ENCODE measurements around the gene STARD3. TPM values are rescaled to one million over a fixed set of nuclear protein-coding genes. Genes with fewer than 3 reads are reported as not detected.
A peak's percentile ranks its signal among the peaks of the same experiment; 100 is the strongest.

STARD3 gene
- polyA plus RNA-seq, 1 donor from 2014 or later: 105 TPM

DNA sequence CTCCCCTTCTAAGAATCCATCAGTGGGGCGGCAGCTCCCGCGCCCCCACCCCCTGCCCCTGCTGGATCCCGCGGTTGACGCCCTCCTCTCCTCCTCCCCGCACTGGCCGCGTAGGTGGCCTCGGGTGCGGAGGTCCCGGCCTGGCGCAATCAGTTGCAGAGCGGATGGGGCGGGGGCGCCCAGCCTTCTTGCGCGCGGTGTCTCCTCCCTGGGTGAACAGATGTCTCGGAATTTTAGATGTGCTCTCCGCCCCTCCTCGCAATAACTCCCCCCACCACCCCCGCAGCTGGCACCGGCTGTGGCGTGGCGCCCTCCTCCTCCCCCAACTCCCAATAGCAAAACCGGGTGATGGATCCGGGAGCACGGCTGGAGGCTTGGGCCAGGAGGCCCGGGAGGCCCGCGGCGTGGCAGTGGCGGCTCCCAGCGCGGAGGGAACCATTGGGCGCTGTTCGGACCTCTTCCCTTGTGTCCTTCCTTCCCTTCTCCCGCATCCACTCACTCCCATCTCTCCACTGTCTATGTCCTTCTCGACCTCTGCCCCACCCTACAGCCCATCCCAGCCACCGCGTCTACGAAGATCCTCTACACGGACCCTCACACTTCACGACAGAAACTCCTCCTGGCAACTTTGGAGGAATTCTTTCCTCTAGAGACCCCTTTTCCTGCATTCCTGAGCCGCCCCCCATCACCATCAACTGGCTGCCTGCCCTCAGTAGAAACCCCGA, 40.2 kb upstream of the STARD3 start:
- Histone ChIP-seq H3K4me3 (ENCODE audit: low read length) (no peak overlapping the region), H3K27ac (ENCODE audit: low read length) (no peak overlapping the region), H3K4me2 (ENCODE audit: low read length) (no peak overlapping the region), H3K79me2 (replicated peaks; ENCODE audit: insufficient read depth, low read length) (no peaks in the 10 kb centered on the region), H3K9me2 (ENCODE audit: insufficient read depth, low read length) (no peaks in the 10 kb centered on the region), H2AFZ (ENCODE audit: low read depth, low read length) (no peak overlapping the region), H3K36me3 (ENCODE audit: insufficient read depth, low read length) (no peaks in the 10 kb centered on the region), H3K9me3 (ENCODE audit: low read length) (no peaks in the 10 kb centered on the region), H4K20me1 (ENCODE audit: insufficient read depth) (no peaks in the 10 kb centered on the region), H3K27me3 (ENCODE audit: insufficient read depth, low read depth, low read length) (peaks cover 100% of the 10 kb centered on the region), H3F3A (ENCODE audit: insufficient read depth, low read length, poor library complexity, severe bottlenecking) (no peaks in the 10 kb centered on the region), H3K9ac (ENCODE audit: low read length) (no peak overlapping the region)
- no peak for TF ChIP-seq MXI1 (conservative IDR thresholded peaks at IDR 0.05; ENCODE audit: poor library complexity, severe bottlenecking)
- TF ChIP-seq EP300 (conservative IDR thresholded peaks at IDR 0.05; ENCODE audit: poor library complexity, severe bottlenecking): no peak
- TF ChIP-seq SMC3 (conservative IDR thresholded peaks at IDR 0.05; ENCODE audit: poor library complexity): no peak

DNA sequence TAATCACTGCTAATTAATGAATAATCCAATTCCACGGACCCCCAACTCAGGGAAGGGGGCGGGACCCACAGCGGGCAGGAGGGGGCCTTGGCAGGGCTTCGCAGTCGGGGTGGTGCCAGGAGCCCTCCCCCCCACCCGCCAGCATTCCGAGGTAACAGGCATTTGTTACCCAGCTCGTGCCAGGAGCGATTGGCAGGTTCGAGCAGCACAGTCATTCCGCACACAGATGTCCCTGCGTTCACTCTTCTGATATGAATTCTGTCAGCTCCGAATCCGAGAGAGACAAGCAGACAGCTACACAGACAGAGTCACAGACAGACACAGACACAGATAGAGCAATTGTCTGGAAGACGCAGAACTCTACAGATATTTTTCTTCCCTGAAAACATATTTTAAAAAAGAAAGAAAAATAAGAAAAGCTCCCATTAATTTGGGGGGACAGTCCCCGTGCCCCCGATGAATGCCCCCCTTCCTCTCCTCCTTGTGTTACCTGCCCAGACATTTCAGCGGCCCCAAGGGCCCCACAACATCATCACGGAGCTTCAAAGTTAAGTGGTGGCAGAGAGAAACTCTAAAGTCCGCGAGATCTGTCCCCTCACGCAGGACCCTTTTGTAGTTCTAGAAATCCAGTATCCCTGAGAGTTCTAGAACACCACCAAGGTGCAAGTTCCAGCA, 39.4 kb upstream of the STARD3 start:
- Histone ChIP-seq H3F3A (ENCODE audit: insufficient read depth, low read length, poor library complexity, severe bottlenecking) (no peaks in the 10 kb centered on the region), H3K9ac (ENCODE audit: low read length) (no peak overlapping the region), H3K9me3 (ENCODE audit: low read length) (no peaks in the 10 kb centered on the region), H3K79me2 (replicated peaks; ENCODE audit: insufficient read depth, low read length) (no peaks in the 10 kb centered on the region), H4K20me1 (ENCODE audit: insufficient read depth) (no peaks in the 10 kb centered on the region), H3K27ac (ENCODE audit: low read length) (no peak overlapping the region), H2AFZ (ENCODE audit: low read depth, low read length) (no peak overlapping the region), H3K9me2 (ENCODE audit: insufficient read depth, low read length) (no peaks in the 10 kb centered on the region), H3K4me3 (ENCODE audit: low read length) (no peak overlapping the region), H3K4me2 (ENCODE audit: low read length) (no peak overlapping the region), H3K27me3 (ENCODE audit: insufficient read depth, low read depth, low read length) (peaks cover 100% of the 10 kb centered on the region), H3K36me3 (ENCODE audit: insufficient read depth, low read length) (no peaks in the 10 kb centered on the region)
- TF ChIP-seq EZH2 (IDR thresholded peaks at IDR 0.05; ENCODE audit: borderline replicate concordance, insufficient read depth, low read length, poor library complexity, severe bottlenecking): peak; percentile 46
- TF ChIP-seq, protein P1, sequence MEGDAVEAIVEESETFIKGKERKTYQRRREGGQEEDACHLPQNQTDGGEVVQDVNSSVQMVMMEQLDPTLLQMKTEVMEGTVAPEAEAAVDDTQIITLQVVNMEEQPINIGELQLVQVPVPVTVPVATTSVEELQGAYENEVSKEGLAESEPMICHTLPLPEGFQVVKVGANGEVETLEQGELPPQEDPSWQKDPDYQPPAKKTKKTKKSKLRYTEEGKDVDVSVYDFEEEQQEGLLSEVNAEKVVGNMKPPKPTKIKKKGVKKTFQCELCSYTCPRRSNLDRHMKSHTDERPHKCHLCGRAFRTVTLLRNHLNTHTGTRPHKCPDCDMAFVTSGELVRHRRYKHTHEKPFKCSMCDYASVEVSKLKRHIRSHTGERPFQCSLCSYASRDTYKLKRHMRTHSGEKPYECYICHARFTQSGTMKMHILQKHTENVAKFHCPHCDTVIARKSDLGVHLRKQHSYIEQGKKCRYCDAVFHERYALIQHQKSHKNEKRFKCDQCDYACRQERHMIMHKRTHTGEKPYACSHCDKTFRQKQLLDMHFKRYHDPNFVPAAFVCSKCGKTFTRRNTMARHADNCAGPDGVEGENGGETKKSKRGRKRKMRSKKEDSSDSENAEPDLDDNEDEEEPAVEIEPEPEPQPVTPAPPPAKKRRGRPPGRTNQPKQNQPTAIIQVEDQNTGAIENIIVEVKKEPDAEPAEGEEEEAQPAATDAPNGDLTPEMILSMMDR (IDR thresholded peaks at IDR 0.05; ENCODE audit: poor library complexity, severe bottlenecking): no peak

DNA sequence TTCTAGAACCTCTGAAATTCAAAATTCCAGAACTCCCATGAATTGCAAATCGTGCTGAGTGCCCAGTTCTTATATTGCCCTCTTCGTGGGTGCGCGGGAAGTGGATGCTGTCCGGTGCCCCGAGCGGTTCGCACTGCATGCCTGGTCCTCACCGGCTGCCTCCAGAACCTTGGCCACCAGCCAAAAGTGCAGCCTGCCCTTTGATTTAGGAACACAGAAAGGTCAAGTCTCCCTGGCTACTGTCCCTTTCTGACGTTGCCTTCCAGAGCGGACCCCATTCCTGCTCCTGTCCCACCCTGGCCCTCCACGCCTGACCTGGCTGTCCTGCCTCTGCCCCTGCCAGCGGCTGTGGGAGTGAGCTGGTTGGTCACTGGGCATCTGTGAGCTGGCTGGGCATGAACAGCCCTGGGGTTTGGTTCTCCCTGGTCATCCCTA, 38.9 kb upstream of the STARD3 start:
- Histone ChIP-seq H4K20me1 (ENCODE audit: insufficient read depth) (no peaks in the 10 kb centered on the region), H2AFZ (ENCODE audit: low read depth, low read length) (no peak overlapping the region), H3K27me3 (ENCODE audit: insufficient read depth, low read depth, low read length) (peaks cover 100% of the 10 kb centered on the region), H3K9me2 (ENCODE audit: insufficient read depth, low read length) (no peaks in the 10 kb centered on the region), H3K9me3 (ENCODE audit: low read length) (no peaks in the 10 kb centered on the region), H3F3A (ENCODE audit: insufficient read depth, low read length, poor library complexity, severe bottlenecking) (no peaks in the 10 kb centered on the region), H3K4me2 (ENCODE audit: low read length) (no peak overlapping the region), H3K79me2 (replicated peaks; ENCODE audit: insufficient read depth, low read length) (no peaks in the 10 kb centered on the region), H3K4me3 (ENCODE audit: low read length) (no peak overlapping the region), H3K9ac (ENCODE audit: low read length) (no peak overlapping the region), H3K36me3 (ENCODE audit: insufficient read depth, low read length) (no peaks in the 10 kb centered on the region), H3K27ac (ENCODE audit: low read length) (no peak overlapping the region)
- TF ChIP-seq EZH2 (IDR thresholded peaks at IDR 0.05; ENCODE audit: borderline replicate concordance, insufficient read depth, low read length, poor library complexity, severe bottlenecking) (no peak), RAD21 (conservative IDR thresholded peaks at IDR 0.05) (no peak), POLR2AphosphoS5 (IDR thresholded peaks at IDR 0.05) (no peak), EP300 (conservative IDR thresholded peaks at IDR 0.05; ENCODE audit: poor library complexity, severe bottlenecking) (no peak), MXI1 (conservative IDR thresholded peaks at IDR 0.05; ENCODE audit: poor library complexity, severe bottlenecking) (no peak), SMC3 (conservative IDR thresholded peaks at IDR 0.05; ENCODE audit: poor library complexity) (no peak), TAF1 (IDR thresholded peaks at IDR 0.05; ENCODE audit: low read depth) (no peak)
- TF ChIP-seq, protein P1 (IDR thresholded peaks at IDR 0.05; ENCODE audit: poor library complexity, severe bottlenecking): no peak
- TF ChIP-seq, protein P2, sequence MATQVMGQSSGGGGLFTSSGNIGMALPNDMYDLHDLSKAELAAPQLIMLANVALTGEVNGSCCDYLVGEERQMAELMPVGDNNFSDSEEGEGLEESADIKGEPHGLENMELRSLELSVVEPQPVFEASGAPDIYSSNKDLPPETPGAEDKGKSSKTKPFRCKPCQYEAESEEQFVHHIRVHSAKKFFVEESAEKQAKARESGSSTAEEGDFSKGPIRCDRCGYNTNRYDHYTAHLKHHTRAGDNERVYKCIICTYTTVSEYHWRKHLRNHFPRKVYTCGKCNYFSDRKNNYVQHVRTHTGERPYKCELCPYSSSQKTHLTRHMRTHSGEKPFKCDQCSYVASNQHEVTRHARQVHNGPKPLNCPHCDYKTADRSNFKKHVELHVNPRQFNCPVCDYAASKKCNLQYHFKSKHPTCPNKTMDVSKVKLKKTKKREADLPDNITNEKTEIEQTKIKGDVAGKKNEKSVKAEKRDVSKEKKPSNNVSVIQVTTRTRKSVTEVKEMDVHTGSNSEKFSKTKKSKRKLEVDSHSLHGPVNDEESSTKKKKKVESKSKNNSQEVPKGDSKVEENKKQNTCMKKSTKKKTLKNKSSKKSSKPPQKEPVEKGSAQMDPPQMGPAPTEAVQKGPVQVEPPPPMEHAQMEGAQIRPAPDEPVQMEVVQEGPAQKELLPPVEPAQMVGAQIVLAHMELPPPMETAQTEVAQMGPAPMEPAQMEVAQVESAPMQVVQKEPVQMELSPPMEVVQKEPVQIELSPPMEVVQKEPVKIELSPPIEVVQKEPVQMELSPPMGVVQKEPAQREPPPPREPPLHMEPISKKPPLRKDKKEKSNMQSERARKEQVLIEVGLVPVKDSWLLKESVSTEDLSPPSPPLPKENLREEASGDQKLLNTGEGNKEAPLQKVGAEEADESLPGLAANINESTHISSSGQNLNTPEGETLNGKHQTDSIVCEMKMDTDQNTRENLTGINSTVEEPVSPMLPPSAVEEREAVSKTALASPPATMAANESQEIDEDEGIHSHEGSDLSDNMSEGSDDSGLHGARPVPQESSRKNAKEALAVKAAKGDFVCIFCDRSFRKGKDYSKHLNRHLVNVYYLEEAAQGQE (IDR thresholded peaks at IDR 0.05; ENCODE audit: borderline replicate concordance): no peak

Data from neural cell (in vitro differentiated cells).